ENCODE results near the gene MPHOSPH8.
"Not testable (repeated sequence)": the region's sequence is repeated elsewhere in the genome, so short reads cannot be mapped to it uniquely, and the experiment has no call there.

Gene MPHOSPH8

DNA sequence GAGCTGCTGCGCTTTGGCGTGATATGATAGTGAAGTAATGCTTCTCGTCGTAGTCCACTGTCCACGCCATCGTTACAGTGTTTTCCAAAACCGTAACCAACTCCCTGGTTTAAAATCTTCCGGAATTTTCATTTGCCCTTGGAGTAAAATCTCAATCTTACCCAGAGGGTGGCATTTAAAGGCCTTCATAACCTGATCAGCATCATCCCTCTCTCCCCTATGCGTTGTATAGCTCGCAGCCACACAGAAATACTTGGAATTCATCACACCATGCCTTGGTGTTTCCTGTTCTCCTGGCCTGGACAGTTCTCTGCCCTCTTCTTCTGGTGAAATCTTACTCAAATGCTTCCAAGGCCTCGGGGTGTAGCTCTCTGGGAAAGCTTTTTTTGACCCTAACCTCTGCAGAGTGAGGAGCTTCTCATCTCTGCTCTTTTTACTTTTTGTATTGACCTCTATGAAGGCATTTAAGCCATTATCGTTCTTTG lies 839 bp downstream of the MPHOSPH8 start:
- DNase-seq (ENCODE audit: low read depth) = no peak

DNA sequence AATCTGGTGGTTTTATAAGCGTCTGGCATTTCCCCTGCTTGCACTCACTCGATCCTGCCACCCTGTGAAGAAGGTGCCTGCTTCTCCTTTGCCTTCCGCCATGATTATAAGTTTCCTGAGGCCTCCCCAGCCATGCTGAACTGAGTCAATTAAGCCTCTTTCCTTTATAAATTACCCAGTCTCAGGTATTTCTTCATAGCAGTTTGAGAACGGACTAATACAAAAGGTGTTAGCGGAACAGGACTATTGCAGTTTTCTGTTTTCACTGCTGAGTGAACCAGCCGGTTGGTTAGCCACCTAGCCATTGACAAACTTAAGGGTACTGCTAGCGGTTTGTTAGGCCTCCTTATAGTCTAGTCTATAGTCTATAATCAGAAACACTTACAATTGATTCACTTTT lies 2.5 kb downstream of the MPHOSPH8 start:
- DNase-seq (ENCODE audit: low read depth) = not testable (repeated sequence)

DNA sequence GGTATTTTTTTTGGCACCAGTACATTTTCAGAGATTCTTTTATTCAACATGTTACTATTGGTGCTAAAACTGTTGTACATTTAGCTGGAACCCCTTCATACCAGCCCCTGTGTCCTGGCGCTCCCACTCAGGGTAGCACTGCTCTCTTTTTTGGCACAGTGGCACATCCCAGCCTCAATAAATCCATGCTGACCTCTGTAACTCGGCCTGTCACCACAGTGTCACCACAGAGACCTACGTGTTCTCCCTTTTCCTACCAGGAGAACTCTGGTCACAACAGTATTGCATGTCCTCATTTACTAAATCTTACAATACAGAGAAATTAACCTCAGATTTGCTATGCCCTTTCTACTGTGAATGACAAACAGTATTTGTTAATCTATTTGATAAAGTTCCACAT lies 10.2 kb downstream of the MPHOSPH8 start:
- no peak for DNase-seq (ENCODE audit: low read depth)

DNA sequence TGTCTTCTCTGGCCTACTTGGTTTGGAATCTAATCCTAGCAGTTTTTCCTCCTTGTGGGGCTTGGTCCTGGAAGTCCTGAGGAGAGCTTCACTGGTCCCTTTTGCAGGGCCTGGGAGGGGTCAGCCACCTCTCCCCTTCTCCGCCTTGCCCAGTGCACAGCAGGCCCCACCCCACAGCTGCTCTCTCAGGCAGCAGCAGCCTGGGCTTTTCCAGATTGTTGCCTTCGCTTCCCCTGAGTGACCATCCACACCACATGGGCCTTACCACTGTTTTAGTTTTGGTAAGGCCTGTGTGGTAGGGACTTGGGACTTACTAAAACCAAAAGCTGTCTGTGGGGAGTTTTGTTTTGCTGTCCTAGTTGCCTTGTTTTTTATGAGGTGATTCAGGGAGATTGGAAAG lies 11.5 kb downstream of the MPHOSPH8 start:
- no peak for DNase-seq (ENCODE audit: low read depth)

DNA sequence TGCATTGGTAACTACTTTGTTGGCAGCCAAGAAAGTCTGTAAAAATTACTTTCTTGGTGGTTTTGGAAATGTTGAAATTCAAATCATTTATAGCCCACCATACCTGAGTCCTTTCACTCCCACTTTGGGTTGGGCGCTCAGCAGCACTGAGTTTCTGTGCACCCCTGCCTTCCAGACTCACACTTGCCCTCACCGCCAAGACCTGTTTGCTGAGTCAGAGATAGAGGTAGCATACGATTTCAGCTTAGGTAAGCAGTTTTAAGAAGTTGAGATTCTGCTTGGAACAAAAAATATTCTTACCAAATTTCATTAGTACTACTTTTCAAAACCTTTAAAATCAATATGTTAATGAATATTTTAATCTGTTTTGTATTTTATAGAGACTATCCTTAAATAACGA lies 12.6 kb downstream of the MPHOSPH8 start:
- DNase-seq (ENCODE audit: low read depth) = no peak

DNA sequence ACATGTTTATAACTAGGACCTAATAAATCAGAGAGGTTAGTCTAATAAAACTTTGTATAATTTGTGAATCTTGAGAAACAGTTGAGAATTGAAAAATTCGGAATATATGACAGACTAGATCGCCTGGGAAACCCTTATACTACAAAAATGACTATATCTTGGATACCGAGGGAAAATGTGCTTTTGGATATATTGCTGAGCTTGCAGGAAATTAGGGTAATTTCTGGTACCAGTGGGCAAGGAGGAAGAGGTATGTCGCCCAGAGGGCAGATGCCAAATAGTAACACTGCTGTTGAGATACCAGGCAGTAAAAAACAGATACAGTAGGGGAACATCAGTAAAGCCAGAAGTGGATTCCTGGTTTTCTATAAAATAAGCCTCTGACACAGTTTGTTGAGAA lies 17.3 kb downstream of the MPHOSPH8 start:
- no peak for DNase-seq (ENCODE audit: low read depth)

DNA sequence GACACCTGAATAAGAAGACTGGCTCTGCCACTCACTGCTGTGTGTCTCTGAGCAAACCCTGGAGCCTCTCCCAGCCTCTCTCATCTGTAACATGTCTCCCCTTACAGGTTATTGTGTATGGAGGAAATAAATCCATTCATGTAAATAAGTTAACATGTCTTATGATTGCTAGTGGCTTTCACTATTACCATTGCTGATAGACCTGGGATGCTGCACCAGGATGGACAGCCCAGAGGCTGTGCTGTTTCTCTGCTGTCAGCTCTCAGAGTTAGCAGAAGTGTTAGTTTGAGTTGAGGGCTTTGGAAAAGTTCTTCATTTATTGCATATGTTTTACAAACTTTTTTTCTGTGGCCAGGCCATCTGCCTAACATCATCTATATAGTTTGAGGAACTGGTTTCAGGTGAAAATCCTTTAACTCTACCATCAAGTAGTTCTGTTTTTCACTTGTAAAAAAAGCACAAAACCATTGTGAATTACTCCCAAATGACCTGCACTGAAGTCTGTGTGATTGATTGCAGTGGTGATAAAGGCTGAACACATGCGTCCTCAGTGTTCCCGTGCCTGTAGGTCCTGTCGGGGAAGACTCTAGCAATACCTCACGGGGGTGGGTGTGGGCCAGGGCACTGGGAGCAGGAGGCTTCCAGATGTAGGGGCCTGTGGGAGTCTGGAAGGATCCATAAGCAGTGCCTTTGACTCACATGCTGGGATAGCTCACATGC lies 24.6 kb downstream of the MPHOSPH8 start:
- no peak for DNase-seq (ENCODE audit: low read depth)

DNA sequence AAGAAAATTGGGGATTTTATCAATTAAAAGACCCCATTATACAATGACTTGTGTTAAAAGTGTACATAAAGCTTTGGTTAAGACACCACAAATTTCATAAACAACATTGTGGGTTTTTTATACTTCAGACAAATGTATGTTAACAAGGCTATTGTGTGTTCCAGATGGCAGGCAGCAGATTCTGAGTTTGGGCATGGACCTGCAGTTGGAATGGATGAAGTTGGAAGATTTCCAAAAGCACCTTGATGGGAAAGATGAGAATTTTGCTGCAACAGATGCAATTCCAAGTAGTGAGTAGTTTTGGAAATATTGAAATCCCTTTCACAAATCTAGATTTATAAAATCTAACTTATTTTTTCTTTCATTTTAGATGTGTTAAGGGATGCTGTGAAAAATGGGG lies 25.4 kb downstream of the MPHOSPH8 start:
- DNase-seq (ENCODE audit: low read depth) = no peak

DNA sequence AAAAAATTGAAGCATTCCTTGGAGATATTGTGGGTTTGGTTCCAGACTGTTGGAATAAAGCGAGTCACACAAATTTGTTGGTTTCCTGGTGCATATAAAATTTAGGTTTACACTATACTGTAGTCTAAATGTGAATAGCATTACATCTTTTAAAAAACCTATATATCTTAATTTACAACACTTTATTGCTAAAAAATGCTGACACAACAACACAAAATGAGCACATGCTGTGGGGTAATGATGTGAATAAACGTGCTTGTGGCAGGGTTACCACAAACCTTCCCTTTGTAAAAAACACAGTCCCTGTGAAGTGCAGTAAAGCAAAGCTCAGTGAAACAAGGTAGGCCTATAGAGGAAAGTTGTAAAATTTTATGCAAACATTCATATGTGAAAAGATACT lies 27.7 kb downstream of the MPHOSPH8 start:
- no peak for DNase-seq (ENCODE audit: low read depth)

DNA sequence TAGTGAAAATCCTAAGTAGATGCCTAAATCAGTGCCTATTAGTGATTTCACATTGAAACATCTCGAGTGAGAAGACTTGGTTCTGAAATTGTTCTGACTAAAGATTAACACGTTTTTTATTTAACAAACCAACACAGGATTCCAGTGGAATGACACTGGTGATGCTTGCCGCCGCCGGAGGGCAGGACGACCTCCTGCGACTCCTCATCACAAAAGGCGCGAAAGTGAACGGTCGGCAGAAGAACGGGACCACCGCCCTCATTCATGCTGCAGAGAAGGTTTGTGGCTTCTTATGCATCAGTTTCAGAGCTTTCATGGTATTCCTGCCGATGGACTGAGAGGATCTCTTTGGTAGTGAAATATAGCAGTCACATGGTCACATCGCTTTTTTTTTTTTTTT lies 28.1 kb downstream of the MPHOSPH8 start:
- no peak for DNase-seq (ENCODE audit: low read depth)

DNA sequence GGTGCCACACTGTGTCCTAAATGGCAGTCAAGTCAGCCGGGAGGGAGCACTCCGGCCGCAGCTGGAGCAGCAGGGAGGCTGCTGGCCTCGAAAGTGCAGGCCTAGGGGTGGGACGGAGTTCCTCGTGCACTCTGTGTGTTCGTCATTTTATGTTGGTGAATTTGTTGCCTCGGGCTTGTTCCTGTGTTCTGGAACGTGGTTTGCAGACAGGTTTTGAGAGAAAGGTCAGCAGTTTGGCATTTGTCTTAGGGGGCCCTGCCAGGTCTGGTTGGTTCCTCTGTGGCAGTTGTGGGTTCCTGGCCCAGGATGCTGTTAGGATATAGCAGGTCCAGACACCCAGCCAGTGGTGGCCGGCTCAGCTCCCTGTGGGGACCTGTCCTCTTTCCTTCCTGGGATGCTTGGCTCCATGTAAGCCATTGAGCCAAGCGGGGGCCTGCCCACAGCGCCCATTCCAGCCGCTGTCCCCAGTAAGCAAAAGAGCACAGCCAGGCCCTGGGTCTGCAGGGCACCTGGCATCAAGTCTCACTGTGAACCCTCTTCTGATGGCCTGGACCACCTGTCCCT lies 30.0 kb downstream of the MPHOSPH8 start:
- no peak for DNase-seq (ENCODE audit: low read depth)

DNA sequence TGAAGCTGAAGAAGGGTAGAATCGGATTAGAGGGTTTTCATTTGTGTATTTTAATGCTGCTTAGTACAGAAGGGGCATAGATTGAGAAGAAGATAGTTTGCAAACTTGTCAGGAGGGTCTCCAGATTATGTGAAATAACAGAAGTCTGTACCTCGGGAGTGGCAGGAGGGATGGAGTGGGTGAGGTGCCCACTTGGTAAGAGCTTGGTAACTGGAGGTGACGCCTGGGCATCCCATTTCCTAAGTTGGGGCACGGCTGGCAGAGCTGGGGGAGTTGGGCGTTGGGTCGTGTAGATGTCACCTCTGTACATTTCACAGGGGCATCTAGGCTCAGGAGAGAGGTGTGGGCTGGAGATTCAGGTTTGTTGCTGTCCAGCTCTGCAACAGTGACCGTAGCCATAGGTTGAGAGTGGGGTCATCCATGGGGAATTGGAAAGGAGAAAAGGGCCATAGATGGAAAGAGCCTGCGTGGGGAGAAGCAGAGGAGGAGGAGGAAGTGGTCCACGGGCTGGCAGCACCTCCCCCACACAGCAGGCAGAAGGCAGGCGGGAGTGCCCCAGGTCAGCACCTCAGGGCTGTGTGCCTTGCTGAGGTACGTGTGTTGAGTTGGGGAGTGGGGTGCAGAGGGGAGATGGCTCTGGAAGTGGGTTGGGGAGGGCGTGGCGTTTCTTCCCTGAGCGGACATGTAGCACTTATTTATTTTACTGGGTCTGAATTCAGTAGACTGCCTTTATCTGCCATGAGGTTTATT lies 31.2 kb downstream of the MPHOSPH8 start:
- no peak for DNase-seq (ENCODE audit: low read depth)

DNA sequence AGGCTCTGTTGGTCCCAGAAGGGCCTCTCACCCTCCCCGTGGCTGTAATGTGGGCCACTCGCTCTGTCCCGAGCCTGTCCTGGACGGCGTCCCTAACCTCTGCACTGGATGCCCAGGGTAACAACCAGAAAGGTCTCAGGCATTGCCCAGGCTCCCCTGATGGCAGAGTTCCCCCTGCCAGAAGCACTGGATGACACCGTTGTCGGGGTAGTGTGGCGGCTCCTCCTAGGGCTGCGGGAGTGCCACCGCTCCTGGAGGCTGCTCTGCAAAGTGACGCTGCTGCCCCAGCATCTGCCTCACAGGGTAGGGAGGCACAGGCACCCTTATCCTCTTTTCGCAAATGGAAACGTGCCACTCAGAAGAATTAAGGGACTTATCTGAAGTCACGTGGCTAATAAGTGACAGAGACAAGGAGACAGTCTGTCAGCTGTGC lies 32.0 kb downstream of the MPHOSPH8 start:
- DNase-seq (ENCODE audit: low read depth) = no peak

DNA sequence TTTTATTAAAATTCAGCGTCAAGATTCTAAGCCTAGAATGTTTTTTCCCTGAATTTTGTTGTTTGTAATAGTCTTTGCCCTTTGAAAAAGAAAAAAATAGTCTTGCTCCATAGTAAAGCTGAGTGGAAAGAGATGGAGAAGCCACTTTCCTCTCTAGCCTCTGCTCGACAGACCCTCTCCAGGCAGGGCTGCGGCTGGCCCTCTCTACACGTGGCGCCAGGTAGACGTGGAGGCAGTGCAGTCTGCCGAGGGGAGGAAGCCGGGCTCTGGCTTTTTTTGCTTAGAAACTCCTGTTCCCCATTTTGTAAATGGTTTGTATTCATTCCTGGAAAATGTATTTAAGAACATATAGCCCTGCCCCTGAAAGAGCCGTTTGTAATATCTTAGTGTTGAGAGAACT lies 35.3 kb downstream of the MPHOSPH8 start:
- no peak for DNase-seq (ENCODE audit: low read depth)

DNA sequence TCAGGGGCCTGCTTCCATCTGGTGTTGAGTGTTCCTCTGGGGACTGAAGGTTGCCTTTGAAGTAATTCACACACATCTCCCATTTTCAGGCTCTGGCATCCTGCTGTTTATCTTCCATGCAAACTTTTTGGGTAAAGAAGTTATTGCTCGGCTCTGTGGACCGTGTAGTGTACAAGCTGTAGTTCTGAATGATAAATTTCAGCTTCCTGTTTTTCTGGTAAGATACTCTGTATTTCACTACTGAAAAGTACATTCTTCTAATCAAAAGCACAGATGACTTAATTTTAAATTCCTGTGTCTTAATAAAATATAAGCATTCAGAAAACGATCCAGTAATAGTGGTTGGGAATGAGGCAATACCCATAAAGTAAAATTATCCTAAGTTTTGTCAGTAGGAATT lies 36.7 kb downstream of the MPHOSPH8 start:
- no peak for DNase-seq (ENCODE audit: low read depth)

DNA sequence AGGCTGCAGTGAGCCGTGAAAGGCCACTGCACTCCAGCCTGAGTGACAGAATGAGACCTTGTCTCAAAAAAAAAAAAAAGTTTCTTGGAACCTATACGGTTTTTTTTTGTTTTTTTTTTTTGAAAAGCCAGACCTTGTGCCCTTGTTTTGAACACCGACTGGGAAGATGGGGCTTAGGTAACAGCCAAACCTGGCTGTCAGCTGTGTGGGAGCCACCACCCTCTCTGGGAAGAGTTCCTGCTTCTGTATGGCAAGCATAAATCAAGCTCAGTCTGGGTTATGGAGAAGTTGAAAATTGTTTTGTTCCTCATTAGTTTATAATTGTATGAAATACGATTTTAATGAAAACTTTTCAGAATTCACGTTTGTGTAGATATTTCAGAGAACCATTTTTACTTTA lies 39.5 kb downstream of the MPHOSPH8 start:
- DNase-seq (ENCODE audit: low read depth) = no peak

DNA sequence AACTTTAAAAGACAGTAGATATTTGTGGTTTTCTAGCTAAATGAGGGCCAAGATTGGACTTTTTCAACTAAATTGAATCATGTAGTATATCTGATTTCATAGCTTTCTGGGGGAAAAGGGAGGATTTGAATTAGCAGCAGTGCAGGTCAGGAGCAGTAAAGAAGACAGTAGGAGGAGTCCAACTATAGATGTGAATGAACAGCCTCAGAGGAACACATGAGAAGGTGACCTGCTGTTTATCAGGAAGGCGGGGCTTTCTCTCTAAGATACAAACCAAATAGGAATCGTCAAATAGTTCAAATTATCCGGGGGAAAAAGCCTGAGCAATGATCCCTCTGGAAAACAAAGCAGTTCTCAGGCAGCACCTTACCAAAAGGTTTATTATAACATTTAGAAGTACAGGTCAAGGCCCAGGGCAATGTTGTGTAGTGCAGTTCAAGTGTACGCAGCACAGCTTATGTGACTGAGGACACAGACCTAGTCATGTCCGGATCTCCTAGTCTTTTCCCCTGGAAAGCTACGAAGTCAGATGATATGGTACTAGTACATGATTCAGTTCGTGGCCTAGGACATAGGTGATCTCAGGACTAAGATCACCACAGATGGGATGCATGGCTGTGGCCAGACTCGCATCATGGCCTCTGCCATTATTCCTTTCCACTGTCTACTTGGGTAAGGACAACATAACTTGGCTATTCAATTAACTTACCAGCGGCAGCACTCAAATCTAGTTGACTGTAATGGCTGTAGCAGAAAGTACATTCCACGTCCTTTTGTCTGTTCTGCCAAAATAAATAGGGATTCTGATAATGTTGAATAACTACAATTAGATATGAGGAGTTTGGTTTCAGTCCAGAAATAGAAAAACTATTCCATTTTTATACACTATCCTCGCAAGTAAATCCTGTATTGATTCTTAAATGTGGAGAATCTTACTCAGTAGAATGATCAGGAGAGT lies 40.3 kb downstream of the MPHOSPH8 start:
- DNase-seq (ENCODE audit: low read depth) = no peak

DNA sequence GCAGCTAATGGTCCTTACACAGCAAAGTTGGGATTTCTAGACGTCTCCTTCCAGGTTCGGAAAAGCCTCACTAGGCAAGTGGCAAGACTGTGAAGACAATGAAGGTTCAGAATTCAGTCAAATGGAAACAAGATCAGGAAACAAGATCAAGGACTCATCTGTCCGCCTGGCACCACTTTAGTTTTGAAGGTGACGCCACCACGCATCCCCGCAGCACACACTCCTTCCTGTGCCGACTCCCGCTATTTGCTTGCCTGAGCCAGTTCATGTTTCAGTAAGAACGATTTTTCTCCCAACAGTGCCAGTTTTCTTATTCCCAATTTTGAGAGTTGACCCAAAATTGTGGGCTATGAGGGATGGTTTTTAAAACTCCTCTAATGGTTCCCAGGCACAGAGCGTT lies 41.4 kb downstream of the MPHOSPH8 start:
- no peak for DNase-seq (ENCODE audit: low read depth)

DNA sequence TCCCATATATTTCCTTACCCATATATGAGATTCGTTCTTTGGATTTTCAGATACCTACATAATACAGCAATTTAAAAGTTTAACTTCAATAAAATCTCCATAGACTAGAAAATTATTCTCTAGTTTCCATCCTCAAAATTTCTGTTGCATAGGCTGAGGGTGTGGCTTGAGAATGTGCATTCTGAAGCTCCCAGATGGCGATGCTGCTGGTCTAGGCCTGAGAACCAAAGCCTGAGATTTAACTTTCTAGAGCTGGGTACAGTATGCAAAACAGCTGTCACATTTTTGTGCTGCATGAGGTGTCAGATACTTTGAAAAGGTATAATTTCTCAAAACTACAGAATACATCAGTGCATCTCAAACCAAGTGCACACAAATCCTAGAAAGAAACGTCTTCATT lies 42.7 kb downstream of the MPHOSPH8 start:
- DNase-seq (ENCODE audit: low read depth) = no peak

DNA sequence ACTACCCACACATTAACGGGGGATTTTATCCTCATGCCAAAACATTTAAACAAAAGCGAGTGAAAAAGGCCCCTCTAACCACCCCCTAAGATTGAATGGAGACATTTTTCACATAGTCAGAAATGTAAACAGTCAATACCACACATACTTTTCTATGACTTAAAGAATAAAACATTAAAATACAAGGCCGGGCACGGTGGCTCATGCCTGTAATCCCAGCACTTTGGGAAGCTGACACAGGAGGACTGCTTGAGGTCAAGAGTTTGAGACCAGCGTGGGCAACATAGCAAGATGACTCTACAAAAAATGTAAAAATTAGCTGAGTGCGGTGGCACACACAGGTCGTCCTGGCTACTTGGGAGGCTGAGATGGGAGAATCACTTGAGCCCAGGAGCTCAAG lies 47.3 kb downstream of the MPHOSPH8 start:
- DNase-seq (ENCODE audit: low read depth) = no peak

DNA sequence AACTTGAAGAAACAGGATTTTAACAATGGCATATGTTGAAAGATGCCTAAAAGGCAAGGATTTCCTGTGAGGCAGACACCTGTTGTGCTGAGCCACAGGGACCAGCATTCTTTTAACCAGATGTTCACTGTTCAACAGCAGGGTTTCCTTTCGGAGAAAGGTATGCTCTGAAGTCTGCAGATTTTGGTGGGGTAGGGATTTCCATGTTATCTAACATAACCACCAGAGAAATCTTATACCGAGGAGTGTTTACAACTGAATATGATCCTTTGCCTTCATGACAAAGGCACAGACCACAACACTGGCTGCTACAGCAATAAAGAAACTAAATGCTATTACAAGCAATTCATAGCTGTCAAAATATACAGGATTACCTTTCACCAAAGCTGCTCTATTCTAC lies 48.1 kb downstream of the MPHOSPH8 start:
- no peak for DNase-seq (ENCODE audit: low read depth)

DNA sequence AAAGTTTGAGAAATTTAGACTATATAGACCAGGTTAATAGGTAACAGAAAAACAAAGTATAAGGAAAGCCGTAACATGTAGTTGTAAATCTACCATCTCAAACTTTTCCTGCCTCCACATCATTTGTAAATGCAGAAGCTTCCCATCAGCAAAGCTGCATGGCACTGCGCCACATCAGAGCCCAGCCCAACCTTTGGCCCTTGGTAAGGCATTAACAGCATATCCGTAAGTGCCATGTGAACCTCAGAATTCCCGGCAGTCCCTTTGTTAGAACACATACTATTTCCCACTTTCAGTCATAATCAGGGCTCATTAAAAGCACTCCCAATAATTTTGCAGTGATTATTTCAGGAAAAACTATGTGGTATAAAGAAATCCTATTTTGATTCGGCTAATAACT lies 51.6 kb downstream of the MPHOSPH8 start:
- DNase-seq (ENCODE audit: low read depth) = no peak
